Colon (tissue), 2 donors: Measurements from ENCODE around the gene CDC14C.

Experiments
- FAIRE-seq: peaks from 2 replicates; lab custom pipeline; 2012; peaks lifted over from hg19 to GRCh38; lab: Jason Lieb, UNC
- donor health status: control.
- donor health status: control.

CDC14C gene

GRCh38 chr7:48976253-48976652, 51.9 kb downstream of the CDC14C start:
- no peak for FAIRE-seq

GRCh38 chr7:48976850-48977249, 52.5 kb downstream of the CDC14C start:
- no peak for FAIRE-seq
